ENCODE results near the gene NUDT1.

NUDT1 gene

DNA sequence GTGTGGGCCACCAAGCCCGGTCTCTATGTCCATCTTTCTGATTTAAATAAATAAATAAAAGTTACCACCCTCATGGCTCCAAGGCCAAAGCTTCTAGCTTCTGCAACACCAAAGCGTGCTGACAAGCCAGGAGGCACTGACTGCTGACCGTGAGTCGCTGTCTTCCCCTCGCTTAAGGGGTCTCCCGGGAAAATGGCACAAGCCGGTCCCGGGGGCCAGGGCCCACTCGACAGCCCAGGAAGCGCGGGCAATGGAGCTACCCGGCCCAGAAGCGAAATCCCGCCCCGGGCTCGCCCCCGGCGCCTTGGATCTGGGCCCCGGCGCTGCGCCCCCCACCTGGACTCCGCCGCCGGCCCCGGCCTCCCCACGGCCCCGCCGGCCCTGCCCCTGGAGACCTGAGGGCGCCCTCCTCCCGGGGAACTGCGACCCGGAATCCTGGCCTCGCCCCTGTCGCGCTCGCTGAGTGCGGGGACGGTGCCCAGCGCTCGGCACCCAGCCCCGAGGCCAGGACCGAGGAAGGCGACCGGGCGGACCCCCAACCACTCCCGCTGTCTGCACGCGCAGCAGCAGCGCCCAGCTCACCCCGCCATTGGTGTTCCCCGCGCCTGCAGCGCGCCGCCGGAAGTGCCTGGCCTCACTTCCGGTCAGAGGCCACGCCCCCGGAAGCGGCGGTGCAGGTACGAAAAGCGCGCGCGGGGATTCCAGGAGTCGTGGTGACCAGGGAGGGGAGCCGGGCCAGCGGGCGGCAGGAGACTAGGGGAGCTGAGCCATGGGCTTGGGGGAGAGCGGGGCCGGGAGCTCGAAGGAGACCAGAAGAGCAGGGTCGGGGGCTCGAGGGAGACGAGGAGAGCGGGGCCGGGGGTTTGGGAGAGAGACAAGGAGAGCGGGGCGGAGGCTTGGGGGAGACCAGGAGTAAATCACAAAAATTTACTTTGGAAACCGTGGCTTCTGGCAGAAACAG is at the start of gene NUDT1, which contains the start of gene MRM2:
Gene NUDT1 (plus strand): TSS at position 647 of the 961 bp plus-strand sequence. CDS start 2,349 bp downstream, outside the sequence.
Gene MRM2 (minus strand): TSS at position 626 of the 961 bp plus-strand sequence. CDS start 36 bp downstream, at position 590.
- peak within 1 kb of the TSS in 20 of 21 experiments; percentile 64 to 94 (median 89) for H3K27ac ChIP-seq

DNA sequence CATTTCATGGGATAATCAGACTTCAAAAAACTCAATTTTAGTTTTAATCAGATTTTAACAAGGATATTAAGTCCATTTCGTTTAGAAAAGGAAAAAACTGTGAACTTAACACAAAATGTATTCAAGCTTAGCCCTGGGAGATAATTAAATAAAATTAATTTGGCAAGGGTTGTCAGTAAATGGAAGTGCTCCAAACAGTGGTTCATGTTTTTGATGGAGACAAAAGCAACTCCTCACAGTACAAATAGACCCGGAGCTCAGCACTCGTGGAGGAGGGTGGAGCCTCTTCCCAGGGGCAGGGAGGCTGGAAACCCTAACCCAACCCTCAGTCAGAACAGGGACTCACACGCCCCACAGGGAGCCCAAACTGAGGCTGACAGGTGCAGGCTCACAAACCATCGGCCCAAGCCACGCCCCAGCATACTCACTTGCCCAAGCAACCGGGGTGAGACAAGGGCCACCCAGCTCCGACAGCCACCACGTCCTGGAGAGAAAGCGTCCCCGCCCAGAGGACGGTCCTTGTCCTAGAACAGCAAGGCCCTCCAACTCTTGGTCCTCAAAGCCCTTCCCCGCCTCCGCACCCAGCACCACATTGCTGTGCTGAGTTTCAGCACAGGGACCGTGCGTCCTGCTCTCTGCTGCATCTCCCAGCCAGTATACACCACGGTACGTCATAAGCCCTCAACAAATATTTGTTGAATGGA is 49.0 kb upstream of the NUDT1 start:
- H3K27ac ChIP-seq, result no peak overlapping the region

More for the DNA sequence above, at the start of gene NUDT1, which contains the start of gene MRM2:
- H3K4me3 ChIP-seq, result peak within 1 kb of the TSS; percentile 62 to 100 (median 94)

DNA sequence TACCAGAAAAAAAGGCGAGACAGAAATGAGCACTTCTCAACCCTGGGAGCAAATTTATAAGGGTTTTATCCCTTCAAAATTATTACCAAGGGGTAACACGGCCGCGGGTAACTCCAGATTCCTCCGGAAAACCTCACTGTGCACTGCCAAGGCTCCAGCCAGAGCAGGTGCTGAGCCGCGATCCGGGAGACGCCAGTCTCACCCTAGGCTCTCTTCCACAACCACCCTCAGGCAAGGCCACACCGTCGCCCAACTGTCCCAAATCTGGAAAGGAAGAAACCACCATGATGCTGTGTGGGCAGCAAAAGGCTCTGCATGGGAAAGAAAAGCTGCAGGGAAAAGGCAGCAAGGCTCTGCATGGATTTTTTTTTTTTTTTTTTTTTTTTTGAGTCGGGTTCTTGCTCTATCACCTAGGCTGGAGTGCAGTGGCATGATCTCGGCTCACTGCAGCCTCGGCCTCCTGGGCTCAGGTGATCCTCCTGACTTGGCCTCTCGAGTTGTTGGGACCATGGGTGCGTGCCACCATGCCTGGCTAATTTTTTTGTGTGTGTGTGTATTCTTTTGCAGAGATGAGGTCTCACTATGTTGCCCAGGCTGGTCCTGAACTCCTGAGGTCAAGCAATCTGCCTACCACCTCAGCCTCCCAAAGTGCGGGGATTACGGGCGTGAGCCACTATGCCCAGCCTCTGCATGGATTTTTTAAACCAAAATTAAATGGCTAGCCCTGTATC is 48.3 kb upstream of the NUDT1 start:
- H3K4me3 ChIP-seq, result no peak overlapping the region

More for the DNA sequence above, 49.0 kb upstream of the NUDT1 start:
- no peak overlapping the region for H3K4me3 ChIP-seq

DNA sequence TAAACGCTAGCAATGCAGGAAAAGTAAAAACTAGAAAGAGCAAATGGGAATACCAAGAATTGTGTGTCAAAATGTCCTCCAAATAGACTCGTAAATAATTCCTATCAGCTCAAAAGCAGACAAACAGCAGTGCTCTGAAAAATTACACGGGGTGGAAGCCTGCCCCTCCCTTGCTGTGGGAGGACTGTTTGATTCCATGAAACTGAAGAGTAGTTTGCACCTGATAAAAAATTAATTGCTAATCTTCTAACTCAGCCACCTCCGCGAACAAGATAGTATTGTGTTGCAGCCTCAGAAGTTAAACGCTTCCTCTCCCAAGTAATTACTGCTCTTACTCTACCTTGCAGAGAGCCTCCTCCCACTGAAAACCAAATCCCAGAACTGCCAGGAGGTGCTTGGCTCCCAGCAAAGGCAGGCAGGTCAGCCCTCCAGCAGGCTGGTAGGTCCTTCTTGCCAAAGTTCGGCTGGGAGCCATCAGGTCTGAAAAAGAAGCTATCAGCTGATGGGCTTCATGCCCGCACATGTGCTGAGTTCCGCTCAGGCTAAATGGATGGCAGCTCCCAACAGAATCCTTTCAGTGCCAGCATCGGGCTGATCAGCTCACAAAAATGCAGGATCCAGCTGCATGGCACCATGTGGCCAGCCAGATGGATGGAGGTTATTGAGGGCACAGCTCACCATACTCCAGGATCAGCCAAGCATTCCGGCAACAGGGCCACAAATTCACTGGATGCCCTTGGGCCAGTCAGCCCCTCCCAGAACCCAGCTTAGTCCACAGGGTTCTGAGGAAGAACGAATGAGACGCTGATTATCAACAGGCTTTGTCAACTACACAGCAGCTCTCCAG is 46.4 kb upstream of the NUDT1 start:
- no peak overlapping the region for H3K4me3 ChIP-seq
- no peak overlapping the region for H3K27ac ChIP-seq

More for the DNA sequence above, 48.3 kb upstream of the NUDT1 start:
- no peak overlapping the region for H3K27ac ChIP-seq

DNA sequence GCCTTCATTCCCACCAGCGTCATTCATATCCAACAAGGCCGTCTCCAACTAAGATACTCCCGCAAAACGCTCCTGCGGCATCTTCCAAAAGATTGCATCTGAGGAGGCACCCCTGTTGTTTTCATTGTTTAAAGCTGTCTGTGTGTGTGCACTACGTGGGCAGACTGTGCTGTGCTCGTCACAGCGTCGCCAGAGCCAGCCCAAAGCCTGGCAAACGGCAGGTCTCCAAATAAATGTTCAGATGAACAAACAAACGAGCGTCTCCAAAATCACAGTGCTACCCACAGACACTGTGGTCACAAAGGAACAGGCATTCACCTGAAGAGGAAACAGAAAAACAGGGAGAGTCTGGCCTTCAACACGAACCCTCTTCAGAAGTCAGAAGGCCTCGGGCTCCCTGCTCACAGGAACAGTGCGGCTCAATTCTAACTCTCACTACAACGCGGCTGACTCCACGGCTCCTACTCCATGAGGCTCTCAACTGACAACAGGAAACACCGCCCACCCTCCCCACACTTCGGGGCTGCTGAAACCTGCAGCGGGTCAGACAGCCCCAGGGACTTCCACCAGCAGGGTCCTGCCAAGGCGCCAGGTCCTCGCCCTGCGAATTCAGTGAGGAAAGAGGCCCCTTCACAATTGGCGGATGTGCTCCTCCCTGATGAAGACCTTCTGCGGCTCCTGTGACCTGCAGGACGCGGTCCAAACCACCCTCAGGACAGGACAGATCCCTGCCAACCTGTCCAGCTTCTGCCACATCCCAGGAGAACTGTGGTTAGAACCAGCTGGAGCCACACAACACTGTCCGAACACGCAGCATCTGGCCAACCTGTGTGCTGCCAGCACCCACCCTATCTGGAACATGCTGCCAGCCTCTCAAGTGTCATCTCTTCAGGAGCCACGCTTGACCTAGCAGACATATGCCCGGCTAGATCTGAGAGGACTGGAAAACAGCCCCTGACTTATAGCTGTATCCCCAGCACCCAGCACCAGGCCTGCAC is 45.3 kb upstream of the NUDT1 start:
- Histone ChIP-seq H3K27ac (no peak overlapping the region), H3K4me3 (no peak overlapping the region)

DNA sequence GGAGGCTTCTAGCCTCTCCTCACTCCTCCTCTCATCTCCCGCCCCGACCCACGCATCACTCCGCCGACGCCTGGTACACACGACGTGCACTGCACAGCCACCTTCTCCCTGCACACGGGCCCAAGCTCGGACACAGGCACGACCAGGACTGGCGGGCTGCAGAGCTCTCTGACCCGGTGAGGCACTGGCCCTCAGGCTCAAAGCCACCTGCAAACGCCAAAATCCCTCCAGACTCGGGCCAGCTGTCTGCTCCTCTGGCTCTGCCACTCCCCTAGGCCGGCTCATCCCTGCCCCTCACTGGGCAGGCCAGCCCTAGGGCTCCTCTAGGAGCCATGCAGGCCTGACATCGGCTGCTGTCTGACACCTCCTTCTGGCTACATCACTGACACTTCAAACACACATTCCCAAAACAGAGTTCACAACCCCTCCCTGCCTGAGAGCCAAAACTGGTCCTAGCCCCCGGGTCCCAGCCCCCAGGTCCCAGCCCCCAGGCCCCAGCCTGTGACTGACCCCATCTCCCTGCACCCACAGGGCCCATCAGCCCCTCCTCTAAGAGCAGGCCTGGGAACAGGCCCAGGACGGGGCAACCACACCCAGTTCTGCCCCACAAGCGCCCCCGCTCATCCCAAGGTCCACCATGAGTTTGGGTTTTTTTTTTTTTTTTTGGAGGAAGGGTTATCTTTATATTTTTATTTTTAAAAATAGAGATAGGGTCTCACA is 44.4 kb upstream of the NUDT1 start:
- Histone ChIP-seq H3K27ac (no peak overlapping the region), H3K4me3 (no peak overlapping the region)

DNA sequence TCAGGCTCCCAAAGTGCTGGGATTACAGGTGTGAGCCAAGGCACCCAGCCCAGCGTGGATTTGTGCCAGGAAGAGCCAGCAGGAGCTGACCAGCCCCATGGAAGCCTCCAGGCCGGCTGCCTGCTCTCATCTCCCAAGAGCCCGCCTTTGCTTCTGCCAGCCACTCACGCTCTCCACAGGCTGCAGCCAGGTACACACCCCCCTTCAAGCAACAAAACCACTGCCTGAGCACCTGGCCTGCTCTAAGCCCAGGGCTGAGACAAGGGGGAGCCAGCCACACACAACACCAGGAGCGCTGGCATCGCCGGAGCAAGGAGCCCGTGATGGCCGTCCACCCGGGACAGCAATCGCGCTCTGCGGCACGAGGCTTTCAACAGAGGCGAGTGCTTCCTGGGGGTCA is 43.8 kb upstream of the NUDT1 start:
- H3K4me3 ChIP-seq, result no peak overlapping the region
- H3K27ac ChIP-seq, result no peak overlapping the region

DNA sequence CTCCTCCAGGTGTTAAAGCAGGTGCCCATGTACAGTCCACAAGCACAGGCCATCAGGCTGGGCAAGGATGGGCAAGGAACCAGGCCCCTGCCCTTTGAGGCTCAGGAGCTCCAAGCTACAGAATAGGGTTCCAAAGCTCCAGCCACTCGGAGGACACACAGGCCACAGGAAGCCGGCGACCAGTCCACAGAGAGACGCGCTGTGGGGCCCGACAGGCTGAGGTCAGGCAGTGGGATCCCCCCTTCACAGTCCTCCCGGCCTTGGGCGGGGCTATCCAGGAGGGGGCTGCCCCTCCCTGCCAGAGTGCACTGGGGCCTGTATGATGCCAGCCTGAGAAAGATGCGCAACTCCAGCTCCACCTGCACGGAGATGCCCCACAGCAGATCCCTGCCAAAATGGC is 43.3 kb upstream of the NUDT1 start:
- H3K4me3 ChIP-seq, result no peak overlapping the region
- H3K27ac ChIP-seq, result no peak overlapping the region

DNA sequence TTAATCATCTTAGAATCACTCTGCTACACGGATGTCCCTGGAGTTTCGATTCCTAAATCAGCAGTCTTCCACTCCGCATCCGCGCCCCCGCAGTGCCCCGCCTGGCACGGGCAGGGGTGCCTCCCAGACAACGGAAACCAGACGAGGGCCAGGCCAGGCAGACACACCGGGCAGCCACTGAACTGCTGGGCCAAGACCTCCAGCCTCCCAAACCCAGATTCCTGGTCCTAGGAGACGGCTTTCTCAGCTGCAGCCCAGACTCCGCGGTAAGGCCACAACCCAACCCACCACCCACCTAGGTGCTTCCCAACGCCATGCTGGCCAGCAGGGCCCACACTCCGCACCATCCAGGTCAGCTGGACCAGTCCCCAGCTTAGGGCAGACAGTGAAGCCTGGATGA is 42.5 kb upstream of the NUDT1 start:
- H3K4me3 ChIP-seq, result no peak overlapping the region

DNA sequence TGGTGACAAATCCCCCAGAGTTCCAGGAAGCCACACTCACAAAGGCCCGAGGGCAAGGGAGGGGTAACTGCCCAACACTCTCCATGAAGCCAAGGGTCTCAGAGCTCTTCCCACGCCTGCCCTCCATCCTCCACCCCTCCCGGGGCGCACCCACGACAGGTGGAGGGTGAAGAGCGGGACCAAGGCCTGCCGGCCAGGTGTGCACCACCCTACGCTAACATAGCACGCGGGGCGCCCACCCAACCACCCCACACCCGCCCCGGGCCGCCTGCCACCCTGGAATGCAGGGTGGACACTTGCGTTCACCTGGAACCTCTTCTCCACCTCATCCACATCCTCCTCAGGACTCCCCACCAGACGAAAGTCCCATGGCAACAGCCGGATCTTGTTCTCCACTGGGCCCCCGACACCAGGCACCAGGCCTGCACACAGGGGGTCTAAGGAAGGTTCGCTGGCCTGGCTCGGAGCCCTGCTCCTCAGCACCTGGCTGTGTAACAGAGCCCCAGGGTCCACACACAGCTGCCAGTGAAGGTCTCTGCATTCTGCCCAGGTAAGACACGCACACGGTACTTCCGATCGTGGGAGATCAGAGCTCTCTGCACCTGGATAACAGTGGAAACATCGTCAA is 42.0 kb upstream of the NUDT1 start:
- Histone ChIP-seq H3K4me3 (no peak overlapping the region), H3K27ac (no peak overlapping the region)

More for the DNA sequence above, 42.5 kb upstream of the NUDT1 start:
- H3K27ac ChIP-seq, result no peak overlapping the region

DNA sequence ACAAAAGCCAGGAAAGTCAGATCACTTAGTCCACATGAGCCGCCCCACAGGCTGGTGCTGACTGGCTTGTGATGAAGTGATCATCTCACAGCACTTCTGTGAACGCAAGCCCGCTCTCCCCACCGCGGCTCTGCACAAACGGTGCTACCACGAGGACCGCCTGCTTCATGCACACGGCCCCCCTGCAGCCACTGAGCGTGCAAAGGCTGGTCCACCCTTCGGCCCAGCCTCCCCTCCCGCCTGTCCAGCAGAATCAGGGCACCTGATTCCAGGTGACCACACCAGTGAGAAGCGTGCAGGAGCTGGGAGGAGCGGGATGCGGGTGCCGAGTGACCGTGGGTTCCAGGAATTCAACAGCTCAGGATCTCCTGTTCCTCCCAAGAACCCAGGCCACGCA is 41.4 kb upstream of the NUDT1 start:
- Histone ChIP-seq H3K4me3 (no peak overlapping the region), H3K27ac (no peak overlapping the region)

DNA sequence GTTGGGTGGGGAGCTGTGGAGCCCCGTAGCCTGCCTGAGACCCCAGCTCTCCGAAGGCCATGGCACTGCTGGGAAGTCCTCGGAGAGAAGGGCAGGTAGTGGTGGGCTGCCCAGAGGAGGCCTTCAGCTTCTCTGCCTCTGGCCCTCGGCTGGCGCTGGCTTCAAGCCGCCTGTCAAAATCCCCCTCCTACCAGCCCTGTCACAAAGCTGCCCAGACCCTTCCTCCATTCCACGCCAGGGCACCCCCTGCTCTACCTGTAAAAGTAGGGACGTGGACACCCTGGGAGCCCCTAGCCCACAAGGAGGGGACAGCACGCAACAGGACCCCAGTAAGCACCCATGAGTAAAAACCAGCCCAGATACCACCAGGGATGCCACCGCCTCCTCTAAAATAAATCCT is 40.9 kb upstream of the NUDT1 start:
- H3K4me3 ChIP-seq, result no peak overlapping the region
- no peak overlapping the region for H3K27ac ChIP-seq

DNA sequence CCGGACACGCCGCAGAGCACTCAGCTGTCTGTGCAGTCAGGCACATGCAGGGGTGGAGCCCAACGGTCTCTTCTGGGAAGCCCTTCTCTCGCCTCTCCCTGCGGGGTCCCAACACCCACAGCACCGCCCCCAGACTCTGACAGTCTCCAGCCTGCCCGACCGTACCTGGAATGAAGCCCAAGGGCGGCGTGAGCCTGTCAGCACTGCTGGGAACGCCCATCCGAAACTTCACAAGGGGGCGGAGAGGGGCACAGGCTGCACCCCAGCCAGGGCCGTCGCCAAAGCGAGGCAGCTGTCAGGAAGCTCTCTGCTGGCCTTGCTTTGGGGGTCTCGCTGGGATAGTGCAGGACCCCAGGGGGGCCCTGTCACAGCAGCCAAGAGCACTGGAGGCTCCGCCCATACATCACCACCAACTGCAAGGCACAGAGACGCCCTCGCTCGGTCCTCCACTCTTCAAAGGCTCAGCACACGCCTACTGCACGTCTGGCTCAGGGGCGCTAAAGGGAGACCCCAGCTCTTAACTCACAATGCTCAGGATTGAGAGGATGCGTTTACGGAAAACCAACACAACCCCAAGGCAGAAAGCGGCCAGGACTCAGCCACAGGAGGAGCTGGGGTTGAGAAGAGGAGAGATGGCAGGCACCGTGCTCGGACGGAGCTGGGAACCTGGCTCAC is 40.2 kb upstream of the NUDT1 start:
- no peak overlapping the region for H3K4me3 ChIP-seq
- H3K27ac ChIP-seq, result no peak overlapping the region

DNA sequence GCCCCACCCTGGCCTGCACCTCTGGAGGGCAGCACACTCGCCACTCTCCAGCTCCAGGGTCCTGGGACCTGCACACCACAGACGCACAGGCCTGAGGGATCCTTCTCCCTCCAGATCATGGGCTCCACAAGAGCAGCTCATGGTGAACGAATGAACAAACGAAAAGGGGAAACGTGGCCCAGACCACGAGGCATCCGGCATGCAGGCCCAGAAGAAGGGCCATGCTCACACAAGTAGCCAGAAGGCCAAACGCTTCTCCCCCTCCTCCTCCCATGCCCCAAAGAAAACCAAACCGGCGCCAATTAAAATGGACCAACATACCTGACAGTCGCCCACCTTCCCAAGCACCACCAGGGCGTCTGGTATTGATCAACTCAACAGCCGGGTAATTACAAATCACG is 39.7 kb upstream of the NUDT1 start:
- Histone ChIP-seq H3K27ac (no peak overlapping the region), H3K4me3 (no peak overlapping the region)

DNA sequence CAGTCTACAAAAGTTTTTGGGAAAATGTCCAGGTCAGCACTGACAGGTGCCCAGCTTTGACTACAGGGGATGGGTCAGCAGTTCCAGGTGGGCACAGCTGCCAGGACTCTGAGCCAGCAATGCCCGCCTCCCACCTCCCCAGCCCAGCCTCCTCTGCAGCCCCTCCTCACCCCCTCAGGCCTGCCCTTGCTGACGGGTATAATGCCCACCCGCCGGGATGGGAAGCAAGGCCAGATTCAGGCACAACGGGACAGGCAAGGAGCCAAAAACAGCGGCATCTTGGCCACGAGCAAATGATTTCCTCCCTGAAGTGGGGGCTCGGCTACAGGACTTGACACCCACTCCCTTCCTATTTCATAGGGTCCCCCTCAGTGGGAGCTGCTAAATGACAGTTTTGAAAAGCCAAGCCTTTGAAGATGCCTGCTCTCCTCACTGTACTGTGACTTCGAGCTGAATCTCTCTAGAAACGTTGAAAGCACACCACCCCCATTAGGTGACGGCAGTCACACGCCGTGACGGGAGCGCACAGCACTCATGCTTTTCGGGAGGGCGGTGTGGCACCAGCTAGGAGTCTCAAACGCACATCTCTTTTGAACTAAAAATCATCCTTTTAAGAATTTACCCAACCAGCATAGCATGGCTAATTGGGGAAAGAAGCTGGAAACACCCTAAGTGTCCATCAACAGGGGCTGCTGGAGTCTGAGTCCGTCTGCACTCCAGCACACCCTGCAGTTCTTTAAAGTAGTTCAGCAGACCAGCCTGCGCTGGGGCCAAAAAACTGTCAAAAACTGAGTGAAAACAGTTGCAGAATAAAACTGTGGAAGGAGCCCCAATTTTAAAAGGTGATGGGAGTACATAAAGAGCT is 38.9 kb upstream of the NUDT1 start:
- Histone ChIP-seq H3K4me3 (no peak overlapping the region), H3K27ac (no peak overlapping the region)
